Vagina (tissue), 2 donors: ENCODE results near the gene AOC3.

Experiments used
- POLR2A ChIP-seq, 2 donors: fragments of 450-650 bp; IDR thresholded peaks; one replicate each; pipeline ENCODE4 v1.6.1; 2017; ENCODE audit warnings: antibody characterized with exemption in 2 of 2, mild to moderate bottlenecking in 2 of 2, moderate library complexity in 2 of 2
- TF ChIP-seq, protein P1 (sequence below), 3 experiments: fragments of 450-650 bp in 2 of 3; fragments of 200-600 bp in 1 of 3; sonication (generic) in 1 of 3; IDR thresholded peaks; one replicate each; pipeline ENCODE4 v1.5.1; 2017 to 2019; ENCODE audit warnings: antibody characterized with exemption in 3 of 3, mild to moderate bottlenecking in 2 of 3, moderate library complexity in 2 of 3

DNA sequence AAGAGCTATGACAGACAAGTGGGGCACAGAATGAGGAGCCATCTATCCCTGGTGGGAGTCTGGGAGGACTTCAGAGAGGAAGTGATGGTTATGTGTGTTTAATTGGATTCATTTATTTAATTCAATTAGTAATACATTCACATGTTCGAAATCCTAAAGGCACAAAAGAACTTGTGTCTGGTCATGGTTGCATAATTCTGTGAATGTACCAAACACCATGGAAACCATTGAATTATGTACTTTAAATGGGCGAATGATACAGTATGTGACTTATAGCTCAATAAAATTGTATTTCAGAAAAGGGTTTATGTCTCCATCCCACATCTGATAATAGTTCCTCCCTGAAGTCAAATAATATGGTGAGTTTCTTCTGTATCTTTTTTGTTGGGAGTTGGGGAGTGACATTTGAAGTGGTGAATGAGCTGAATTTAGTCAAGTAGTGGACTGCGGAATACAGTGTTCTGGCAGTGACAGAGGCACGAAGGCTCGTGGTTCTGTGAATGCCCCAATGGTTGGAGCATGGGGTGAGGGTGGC, 29.8 kb downstream of the AOC3 start:
- TF ChIP-seq, protein P1, sequence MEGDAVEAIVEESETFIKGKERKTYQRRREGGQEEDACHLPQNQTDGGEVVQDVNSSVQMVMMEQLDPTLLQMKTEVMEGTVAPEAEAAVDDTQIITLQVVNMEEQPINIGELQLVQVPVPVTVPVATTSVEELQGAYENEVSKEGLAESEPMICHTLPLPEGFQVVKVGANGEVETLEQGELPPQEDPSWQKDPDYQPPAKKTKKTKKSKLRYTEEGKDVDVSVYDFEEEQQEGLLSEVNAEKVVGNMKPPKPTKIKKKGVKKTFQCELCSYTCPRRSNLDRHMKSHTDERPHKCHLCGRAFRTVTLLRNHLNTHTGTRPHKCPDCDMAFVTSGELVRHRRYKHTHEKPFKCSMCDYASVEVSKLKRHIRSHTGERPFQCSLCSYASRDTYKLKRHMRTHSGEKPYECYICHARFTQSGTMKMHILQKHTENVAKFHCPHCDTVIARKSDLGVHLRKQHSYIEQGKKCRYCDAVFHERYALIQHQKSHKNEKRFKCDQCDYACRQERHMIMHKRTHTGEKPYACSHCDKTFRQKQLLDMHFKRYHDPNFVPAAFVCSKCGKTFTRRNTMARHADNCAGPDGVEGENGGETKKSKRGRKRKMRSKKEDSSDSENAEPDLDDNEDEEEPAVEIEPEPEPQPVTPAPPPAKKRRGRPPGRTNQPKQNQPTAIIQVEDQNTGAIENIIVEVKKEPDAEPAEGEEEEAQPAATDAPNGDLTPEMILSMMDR (IDR thresholded peaks at IDR 0.05) = no peak
- no peak for TF ChIP-seq POLR2A (IDR thresholded peaks at IDR 0.05)
